ENCODE measurements around the gene TRIM69. TPM values are rescaled to one million over a fixed set of nuclear protein-coding genes. Genes with fewer than 3 reads are reported as not detected.

The TRIM69 gene
- total and polyA plus RNA-seq, 2 donors (not counting 1 experiment from before 2014, with no cell fraction given): 12.9 to 30.8 TPM

DNA sequence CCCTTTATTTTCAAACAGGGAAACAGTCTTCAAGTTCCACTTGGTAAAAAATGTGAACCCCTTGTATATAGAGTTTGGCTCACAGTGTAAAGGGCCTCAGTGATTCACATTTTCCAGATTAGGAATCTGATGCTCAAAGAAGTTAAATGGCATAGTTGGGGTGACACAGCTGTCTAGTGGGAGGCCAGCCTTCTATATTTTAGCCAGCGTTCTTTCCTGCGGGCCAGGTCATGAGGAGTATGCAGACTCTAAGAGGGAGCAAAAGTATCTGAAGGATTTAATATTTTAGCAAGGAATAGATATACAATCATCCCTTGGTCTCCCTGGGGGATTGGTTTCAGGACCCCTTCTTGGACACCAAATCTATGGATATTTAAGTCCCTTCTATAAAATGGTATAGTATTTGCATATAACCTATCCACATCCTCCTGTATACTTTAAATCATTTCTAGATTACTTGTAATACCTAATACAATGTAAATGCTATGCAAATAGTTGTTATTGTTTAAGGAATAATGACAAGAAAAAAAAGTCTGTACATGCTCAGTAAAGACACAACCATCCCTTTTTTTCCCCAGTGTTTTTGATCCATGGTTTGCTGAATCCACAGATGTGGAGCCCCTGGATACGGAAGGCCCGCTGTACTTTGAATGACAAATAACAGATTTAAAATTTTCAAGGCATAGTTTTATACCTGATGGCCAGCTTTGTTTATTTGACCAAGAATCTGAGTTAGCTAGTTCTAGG, 18.0 kb upstream of the TRIM69 start:
- CTCF ChIA-PET: interaction anchor here (0.5 to 15.6 kb wide), 3 partner anchors 8 to 52 kb away, joined by 3 to 529 read pairs (median 353); partner anchors contain the start of genes PATL2, SPG11 and TRIM69
- Histone ChIP-seq H3K4me2 (replicated peaks; ENCODE audit: low read depth, low read length, poor library complexity, severe bottlenecking) (no peak overlapping the region), H3K27me3 (replicated peaks in 1 of 4; ENCODE audit: control extremely low read depth in 1 of 4, control insufficient read depth in 3 of 4, insufficient read depth in 4 of 4, low read length in 3 of 4) (no peaks in the 10 kb centered on the region), H3K4me3 (ENCODE audit: control extremely low read depth in 1 of 5, extremely low read depth in 1 of 5, insufficient read depth in 1 of 5, low read depth in 2 of 5, low read length in 4 of 5) (no peak overlapping the region), H3K36me3 (replicated peaks in 1 of 2; ENCODE audit: control extremely low read depth in 1 of 2, control insufficient read depth in 1 of 2, extremely low read depth in 1 of 2, insufficient read depth in 2 of 2, low read length in 1 of 2) (peaks cover 10 to 63% of the 10 kb centered on the region in 2 experiments), H3K9ac (ENCODE audit: low read length) (no peak overlapping the region), H3K79me2 (ENCODE audit: control insufficient read depth, insufficient read depth, low read length) (peaks cover 68% of the 10 kb centered on the region), H4K20me1 (ENCODE audit: control insufficient read depth, insufficient read depth, low read length, poor library complexity, severe bottlenecking) (peaks cover 65% of the 10 kb centered on the region), H3K27ac (ENCODE audit: low read length in 2 of 2) (peak overlapping the region; percentile 60 to 82), H3K4me1 (ENCODE audit: control insufficient read depth in 2 of 2, insufficient read depth in 2 of 2, low read length in 2 of 2) (peaks cover 86 to 90% of the 10 kb centered on the region in 2 donors), H3K9me3 (ENCODE audit: control extremely low read depth in 1 of 3, control insufficient read depth in 2 of 3, insufficient read depth in 1 of 3, low read length in 2 of 3) (no peaks in the 10 kb centered on the region), H2AFZ (ENCODE audit: insufficient read depth, low read depth, low read length, poor library complexity, severe bottlenecking) (no peak overlapping the region)
- Mint-ChIP-seq H3K4me1 (peaks cover 84% of the 10 kb centered on the region), H3K9me3 (ENCODE audit: insufficient read depth) (no peaks in the 10 kb centered on the region), H3K27ac (peak overlapping the region; percentile 67), H3K4me3 (peak overlapping the region; percentile 44), H3K27me3 (no peaks in the 10 kb centered on the region)
- TF ChIP-seq EZH2 (IDR thresholded peaks at IDR 0.05; ENCODE audit: borderline replicate concordance, insufficient read depth, low read depth, low read length, poor library complexity, severe bottlenecking) (no peak), CTCF (IDR thresholded peaks at IDR 0.05) (no peak)
- POLR2A ChIA-PET: interaction anchor here (14.3 to 34.6 kb wide), 3 partner anchors 2 to 51 kb away, joined by 759 to 819 read pairs (median 759); partner anchors contain the start of genes B2M, PATL2, SPG11 and TRIM69
- DNase-seq (peak; percentile 29), ATAC-seq (ENCODE audit: low read depth) (no peak)
- 40% methylated on average over 1 of the region's 4 CpGs for WGBS (ENCODE audit: insufficient coverage)
- intact Hi-C loops (cut with micrococcal nuclease): no loop called here

DNA sequence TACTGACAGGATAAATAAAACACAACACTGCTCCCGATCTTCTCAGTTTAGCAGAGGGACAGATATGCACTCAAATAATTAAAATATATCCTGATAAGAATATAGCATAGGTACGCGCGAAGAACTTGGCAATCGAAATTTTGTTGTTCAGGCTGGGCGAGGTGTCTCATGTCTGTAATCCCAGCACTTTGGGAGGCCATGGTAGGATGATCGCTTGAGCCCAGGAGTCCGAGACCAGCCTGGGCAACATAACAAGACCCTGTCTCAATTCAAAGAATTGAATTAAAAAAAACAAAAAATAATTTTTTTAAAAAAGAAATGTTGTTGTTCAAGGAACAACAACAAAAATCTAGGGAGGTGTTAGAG, 17.4 kb upstream of the TRIM69 start:
- Histone ChIP-seq H3K4me1 (ENCODE audit: control insufficient read depth in 2 of 2, insufficient read depth in 2 of 2, low read length in 2 of 2) (peaks cover 90% of the 10 kb centered on the region in 2 donors), H2AFZ (ENCODE audit: insufficient read depth, low read depth, low read length, poor library complexity, severe bottlenecking) (no peak overlapping the region), H4K20me1 (ENCODE audit: control insufficient read depth, insufficient read depth, low read length, poor library complexity, severe bottlenecking) (peaks cover 59% of the 10 kb centered on the region), H3K9me3 (ENCODE audit: control extremely low read depth in 1 of 3, control insufficient read depth in 2 of 3, insufficient read depth in 1 of 3, low read length in 2 of 3) (no peaks in the 10 kb centered on the region), H3K36me3 (replicated peaks in 1 of 2; ENCODE audit: control extremely low read depth in 1 of 2, control insufficient read depth in 1 of 2, extremely low read depth in 1 of 2, insufficient read depth in 2 of 2, low read length in 1 of 2) (peaks cover 10 to 58% of the 10 kb centered on the region in 2 experiments), H3K4me2 (replicated peaks; ENCODE audit: low read depth, low read length, poor library complexity, severe bottlenecking) (peak overlapping the region; percentile 45), H3K4me3 (ENCODE audit: control extremely low read depth in 1 of 5, extremely low read depth in 1 of 5, insufficient read depth in 1 of 5, low read depth in 2 of 5, low read length in 4 of 5) (no peak overlapping the region), H3K27me3 (replicated peaks in 1 of 4; ENCODE audit: control extremely low read depth in 1 of 4, control insufficient read depth in 3 of 4, insufficient read depth in 4 of 4, low read length in 3 of 4) (no peaks in the 10 kb centered on the region), H3K27ac (ENCODE audit: low read length in 2 of 2) (peak overlapping the region; percentile 60 to 82), H3K79me2 (ENCODE audit: control insufficient read depth, insufficient read depth, low read length) (peaks cover 68% of the 10 kb centered on the region), H3K9ac (ENCODE audit: low read length) (no peak overlapping the region)
- Mint-ChIP-seq H3K9me3 (ENCODE audit: insufficient read depth) (no peaks in the 10 kb centered on the region), H3K4me3 (peak overlapping the region; percentile 68), H3K4me1 (peaks cover 87% of the 10 kb centered on the region), H3K27ac (peak overlapping the region; percentile 90), H3K27me3 (no peaks in the 10 kb centered on the region)
- WGBS (ENCODE audit: insufficient coverage): 80% methylated on average over 1 of the region's 8 CpGs
- intact Hi-C loops (cut with micrococcal nuclease): no loop called here
- POLR2A ChIA-PET: interaction anchor here (14.3 to 34.6 kb wide), 3 partner anchors 2 to 51 kb away, joined by 759 to 819 read pairs (median 759); partner anchors contain the start of genes B2M, PATL2, SPG11 and TRIM69
- no peak for TF ChIP-seq EZH2 (IDR thresholded peaks at IDR 0.05; ENCODE audit: borderline replicate concordance, insufficient read depth, low read depth, low read length, poor library complexity, severe bottlenecking)
- TF ChIP-seq CTCF (IDR thresholded peaks at IDR 0.05): no peak
- CTCF ChIA-PET: interaction anchor here (0.5 to 15.6 kb wide), 3 partner anchors 8 to 52 kb away, joined by 3 to 529 read pairs (median 353); partner anchors contain the start of genes PATL2, SPG11 and TRIM69
- peak; percentile 28 for DNase-seq
- no peak for ATAC-seq (ENCODE audit: low read depth)
